ENCODE results near the gene C9orf85.
A peak's percentile ranks its signal among the peaks of the same experiment; 100 is the strongest.
"Not testable (repeated sequence)": the region's sequence is repeated elsewhere in the genome, so short reads cannot be mapped to it uniquely, and the experiment has no call there.

C9orf85 gene

GRCh38 chr9:71937898-71938297 is 26.5 kb downstream of the C9orf85 start:
- TF ChIP-seq, protein P1, sequence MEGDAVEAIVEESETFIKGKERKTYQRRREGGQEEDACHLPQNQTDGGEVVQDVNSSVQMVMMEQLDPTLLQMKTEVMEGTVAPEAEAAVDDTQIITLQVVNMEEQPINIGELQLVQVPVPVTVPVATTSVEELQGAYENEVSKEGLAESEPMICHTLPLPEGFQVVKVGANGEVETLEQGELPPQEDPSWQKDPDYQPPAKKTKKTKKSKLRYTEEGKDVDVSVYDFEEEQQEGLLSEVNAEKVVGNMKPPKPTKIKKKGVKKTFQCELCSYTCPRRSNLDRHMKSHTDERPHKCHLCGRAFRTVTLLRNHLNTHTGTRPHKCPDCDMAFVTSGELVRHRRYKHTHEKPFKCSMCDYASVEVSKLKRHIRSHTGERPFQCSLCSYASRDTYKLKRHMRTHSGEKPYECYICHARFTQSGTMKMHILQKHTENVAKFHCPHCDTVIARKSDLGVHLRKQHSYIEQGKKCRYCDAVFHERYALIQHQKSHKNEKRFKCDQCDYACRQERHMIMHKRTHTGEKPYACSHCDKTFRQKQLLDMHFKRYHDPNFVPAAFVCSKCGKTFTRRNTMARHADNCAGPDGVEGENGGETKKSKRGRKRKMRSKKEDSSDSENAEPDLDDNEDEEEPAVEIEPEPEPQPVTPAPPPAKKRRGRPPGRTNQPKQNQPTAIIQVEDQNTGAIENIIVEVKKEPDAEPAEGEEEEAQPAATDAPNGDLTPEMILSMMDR (conservative IDR thresholded peaks at IDR 0.05; ENCODE audit: low read depth, low read length) = no peak
- H3K4me3 ChIP-seq (ENCODE audit: low read depth, low read length) = no peak overlapping the region
- DNase-seq (ENCODE audit: low read depth) = no peak

GRCh38 chr9:71941060-71941568 is 29.7 kb downstream of the C9orf85 start:
- no peak overlapping the region for H3K4me3 ChIP-seq (ENCODE audit: low read depth, low read length)
- peak; percentile 30 for DNase-seq (ENCODE audit: low read depth)
- TF ChIP-seq, protein P1 (conservative IDR thresholded peaks at IDR 0.05; ENCODE audit: low read depth, low read length) = no peak

GRCh38 chr9:71941998-71942567 is 30.6 kb downstream of the C9orf85 start:
- no peak overlapping the region for H3K4me3 ChIP-seq (ENCODE audit: low read depth, low read length)
- peak; percentile 36 for DNase-seq (ENCODE audit: low read depth)
- TF ChIP-seq, protein P1 (conservative IDR thresholded peaks at IDR 0.05; ENCODE audit: low read depth, low read length) = no peak

DNA sequence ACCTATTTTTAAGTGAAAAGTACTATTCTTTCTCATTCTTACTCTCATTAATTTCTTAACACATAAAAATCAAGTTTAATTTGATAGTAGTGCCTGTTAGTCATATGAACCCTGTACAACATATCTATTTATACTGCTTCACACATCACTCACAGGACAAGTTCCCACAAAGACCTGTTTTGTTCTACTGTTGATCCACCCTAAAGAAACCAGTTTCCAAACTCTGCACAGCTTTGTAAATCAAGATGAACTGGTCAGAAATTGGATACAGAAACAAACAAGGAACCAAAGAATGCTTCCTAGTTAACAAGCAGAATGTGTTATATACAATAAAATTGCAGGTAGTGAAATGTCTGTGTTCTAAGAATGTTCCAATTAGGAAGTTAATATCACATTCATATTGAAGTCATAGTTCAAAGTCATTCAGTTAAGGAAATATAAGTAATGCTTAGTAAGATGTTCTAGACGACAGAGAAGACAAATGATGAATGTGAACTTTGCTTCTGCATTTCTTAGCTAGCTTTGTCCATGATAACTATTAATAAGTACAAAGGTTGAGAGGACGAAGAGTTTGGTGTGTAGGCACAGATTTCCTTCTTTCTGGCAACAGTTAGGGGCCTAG is 33.4 kb downstream of the C9orf85 start:
- DNase-seq (ENCODE audit: low read depth) = no peak
- TF ChIP-seq, protein P1 (conservative IDR thresholded peaks at IDR 0.05; ENCODE audit: low read depth, low read length) = no peak

DNA sequence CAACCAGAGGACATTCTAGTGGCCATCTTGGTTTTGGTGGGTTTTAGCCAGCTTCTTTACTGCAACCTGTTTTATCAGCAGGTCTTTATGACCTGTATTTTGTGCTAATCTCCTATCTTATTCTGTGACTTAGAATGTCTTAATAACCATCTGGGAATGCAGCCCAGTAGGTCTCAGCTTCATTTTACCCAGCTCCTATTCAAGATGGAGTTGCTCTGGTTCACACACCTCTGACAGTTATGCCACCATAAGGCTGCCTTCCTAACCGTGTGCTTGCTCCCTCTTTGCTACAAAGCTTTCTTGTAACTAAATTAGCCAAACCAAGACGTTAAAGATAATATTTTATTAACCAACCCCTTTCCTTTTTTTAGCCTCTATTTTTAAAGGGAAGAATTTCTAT is 43.2 kb downstream of the C9orf85 start:
- not testable (repeated sequence) for DNase-seq (ENCODE audit: low read depth); H3K4me3 ChIP-seq (ENCODE audit: low read depth, low read length)

More for the DNA sequence above, 33.4 kb downstream of the C9orf85 start:
- H3K4me3 ChIP-seq (ENCODE audit: low read depth, low read length) = no peak overlapping the region

DNA sequence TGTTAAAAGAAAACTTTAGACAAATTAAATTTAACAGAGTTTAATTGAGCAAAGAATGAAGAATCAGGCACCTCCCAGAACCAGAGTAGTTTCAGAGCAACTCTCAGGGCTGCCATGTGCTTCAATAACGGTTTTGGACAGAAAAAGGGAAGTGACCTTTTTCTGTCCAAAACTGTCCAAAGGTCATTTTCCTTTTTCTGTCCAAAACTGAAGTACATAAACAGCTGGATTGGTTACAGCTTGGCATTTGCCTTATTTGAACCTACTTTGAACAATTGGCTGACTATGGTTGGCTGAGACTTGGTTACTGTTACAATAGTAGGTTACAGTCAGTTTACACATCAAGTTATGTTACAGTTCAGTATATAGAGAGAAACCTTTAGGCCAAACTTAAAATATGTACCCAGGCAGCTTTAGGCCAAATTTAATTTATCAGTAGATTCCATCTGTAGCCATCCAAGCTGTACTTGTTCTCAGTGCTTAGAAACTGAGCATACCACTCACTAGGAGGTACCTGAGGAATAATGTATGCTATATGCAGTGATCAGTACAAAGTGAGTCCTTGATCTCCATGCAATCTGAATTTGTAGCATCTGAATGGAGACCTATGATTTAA is 44.0 kb downstream of the C9orf85 start:
- no peak for DNase-seq (ENCODE audit: low read depth)
- TF ChIP-seq, protein P1 (conservative IDR thresholded peaks at IDR 0.05; ENCODE audit: low read depth, low read length) = no peak
- H3K4me3 ChIP-seq (ENCODE audit: low read depth, low read length) = no peak overlapping the region

DNA sequence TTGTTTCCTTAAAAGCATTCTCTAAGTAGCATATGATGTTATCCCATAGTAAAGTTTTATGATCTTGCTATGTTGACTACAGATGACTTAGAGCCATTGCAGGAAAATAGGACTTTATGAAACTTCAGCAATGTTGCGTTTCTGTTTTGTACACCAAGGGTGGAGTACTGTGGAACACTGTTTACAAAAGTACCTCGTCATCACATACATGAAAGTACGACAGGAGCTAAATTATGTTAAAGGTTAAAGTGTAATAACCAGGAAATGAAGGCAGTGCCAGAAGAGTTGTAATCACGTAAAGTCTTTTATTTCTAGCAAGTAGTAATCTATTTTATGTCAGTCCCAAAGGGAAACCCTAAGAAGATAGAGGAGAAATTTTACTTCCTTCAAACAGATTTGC is 50.9 kb downstream of the C9orf85 start:
- TF ChIP-seq, protein P1 (conservative IDR thresholded peaks at IDR 0.05; ENCODE audit: low read depth, low read length) = no peak
- DNase-seq (ENCODE audit: low read depth) = no peak
- no peak overlapping the region for H3K4me3 ChIP-seq (ENCODE audit: low read depth, low read length)

DNA sequence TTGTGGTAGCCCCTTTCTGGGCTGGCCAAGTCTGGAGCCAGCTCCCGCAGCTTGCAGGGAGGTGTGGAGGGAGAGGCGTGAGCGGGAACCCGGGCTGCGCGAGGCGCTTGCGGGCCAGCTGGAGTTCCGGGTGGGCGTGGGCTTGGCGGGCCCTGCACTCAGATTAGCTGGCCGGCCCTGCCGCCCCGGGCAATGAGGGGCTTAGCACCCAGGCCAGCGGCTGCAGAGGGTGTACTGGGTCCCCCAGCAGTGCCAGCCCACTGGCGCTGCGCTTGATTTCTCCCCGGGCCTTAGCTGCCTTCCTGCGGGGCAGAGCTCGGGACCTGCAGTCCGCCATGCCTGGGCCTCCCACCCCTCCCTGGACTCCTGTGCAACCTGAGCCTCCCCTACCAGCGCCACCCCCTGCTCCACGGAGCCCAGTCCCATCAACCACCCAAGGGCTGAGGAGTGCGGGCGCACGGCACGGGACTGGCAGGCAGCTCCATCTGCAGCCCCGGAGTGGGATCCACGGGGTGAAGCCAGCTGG is 52.1 kb downstream of the C9orf85 start:
- not testable (repeated sequence) for DNase-seq (ENCODE audit: low read depth); H3K4me3 ChIP-seq (ENCODE audit: low read depth, low read length)
